ENCODE measurements around the gene SEL1L3.

DNA sequence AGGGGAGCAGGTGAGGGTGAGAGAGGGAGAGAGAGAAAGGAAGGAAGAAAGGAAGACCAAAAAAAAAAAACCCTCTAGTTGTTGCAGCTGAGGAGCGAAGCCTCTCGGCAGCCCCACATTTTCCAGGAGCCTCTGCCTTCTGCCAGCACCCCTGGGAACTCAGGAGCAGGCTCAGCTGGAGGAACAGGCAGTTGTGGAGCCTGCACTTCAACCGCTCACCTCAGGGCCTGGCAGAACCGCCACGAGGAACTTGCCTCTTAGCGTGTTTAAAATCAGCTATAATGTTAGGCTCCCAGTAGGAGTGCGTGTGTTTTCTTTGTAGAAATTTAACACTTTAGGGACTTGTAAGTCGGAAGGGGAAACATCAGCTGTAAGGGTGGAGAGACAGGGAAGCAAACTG is 65.7 kb downstream of the SEL1L3 start:
- TF ChIP-seq, protein P1, sequence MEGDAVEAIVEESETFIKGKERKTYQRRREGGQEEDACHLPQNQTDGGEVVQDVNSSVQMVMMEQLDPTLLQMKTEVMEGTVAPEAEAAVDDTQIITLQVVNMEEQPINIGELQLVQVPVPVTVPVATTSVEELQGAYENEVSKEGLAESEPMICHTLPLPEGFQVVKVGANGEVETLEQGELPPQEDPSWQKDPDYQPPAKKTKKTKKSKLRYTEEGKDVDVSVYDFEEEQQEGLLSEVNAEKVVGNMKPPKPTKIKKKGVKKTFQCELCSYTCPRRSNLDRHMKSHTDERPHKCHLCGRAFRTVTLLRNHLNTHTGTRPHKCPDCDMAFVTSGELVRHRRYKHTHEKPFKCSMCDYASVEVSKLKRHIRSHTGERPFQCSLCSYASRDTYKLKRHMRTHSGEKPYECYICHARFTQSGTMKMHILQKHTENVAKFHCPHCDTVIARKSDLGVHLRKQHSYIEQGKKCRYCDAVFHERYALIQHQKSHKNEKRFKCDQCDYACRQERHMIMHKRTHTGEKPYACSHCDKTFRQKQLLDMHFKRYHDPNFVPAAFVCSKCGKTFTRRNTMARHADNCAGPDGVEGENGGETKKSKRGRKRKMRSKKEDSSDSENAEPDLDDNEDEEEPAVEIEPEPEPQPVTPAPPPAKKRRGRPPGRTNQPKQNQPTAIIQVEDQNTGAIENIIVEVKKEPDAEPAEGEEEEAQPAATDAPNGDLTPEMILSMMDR (IDR thresholded peaks at IDR 0.05; ENCODE audit: insufficient read depth, low read depth, low read length), result no peak
- no peak for TF ChIP-seq EZH2 (IDR thresholded peaks at IDR 0.05; ENCODE audit: insufficient read depth, low read length)

All from astrocyte (in vitro differentiated cells and primary cell).